Keratinocyte (primary cell): ENCODE results near the gene TRAPPC8. TPM values are rescaled to one million over a fixed set of nuclear protein-coding genes. Genes with fewer than 3 reads are reported as not detected.

Experiments
- DNase-seq: peaks from one replicate; pipeline ENCODE4 v3.0.0-alpha.2; 2011; ENCODE audit warnings: low read depth, missing footprints, low spot score
- FAIRE-seq: peaks from 2 replicates; lab custom pipeline; 2011; peaks lifted over from hg19 to GRCh38; lab: Jason Lieb, UNC
- H2AFZ ChIP-seq: 2 replicates; pipeline ENCODE4 v1.6.0; 2012; ENCODE audit warnings: low read length, control low read depth, inconsistent platforms; ENCODE audit not compliant: control insufficient read depth
- H3K27ac ChIP-seq: 2 replicates; pipeline ENCODE4 v1.5.1; 2011; ENCODE audit warnings: low read length; ENCODE audit not compliant: control insufficient read depth, insufficient read depth
- H3K27me3 ChIP-seq: 3 replicates; pipeline ENCODE4 v1.6.0; 2011; ENCODE audit warnings: low read length; ENCODE audit not compliant: control insufficient read depth, insufficient read depth; ENCODE audit errors: extremely low read depth
- H3K36me3 ChIP-seq, 2 experiments: 2 replicates in 1 of 2; 3 replicates in 1 of 2; pipeline ENCODE4 v1.5.1; 2011; ENCODE audit warnings: low read length in 2 of 2, mild to moderate bottlenecking in 1 of 2; ENCODE audit not compliant: control insufficient read depth in 2 of 2, insufficient read depth in 2 of 2; ENCODE audit errors: extremely low read depth in 1 of 2
- H3K4me1 ChIP-seq: 3 replicates; pipeline ENCODE4 v1.5.1; 2011; ENCODE audit warnings: low read length; ENCODE audit not compliant: control insufficient read depth, insufficient read depth; ENCODE audit errors: extremely low read depth
- H3K4me2 ChIP-seq: 3 replicates; pipeline ENCODE4 v1.6.0; 2011; ENCODE audit warnings: low read depth, low read length; ENCODE audit not compliant: control insufficient read depth, insufficient read depth; ENCODE audit errors: extremely low read depth
- H3K4me3 ChIP-seq, 3 experiments: fragments of 200-600 bp in 1 of 3; sonication (generic) in 1 of 3; 2 replicates in 2 of 3; 3 replicates in 1 of 3; pipeline ENCODE4 v1.5.1; 2011 to 2016; ENCODE audit warnings: low read length in 3 of 3, mild to moderate bottlenecking in 3 of 3, control low read depth in 2 of 3, inconsistent platforms in 1 of 3, low read depth in 1 of 3, mixed read lengths in 1 of 3, mixed run types in 1 of 3, moderate library complexity in 1 of 3; ENCODE audit not compliant: control insufficient read depth in 2 of 3, insufficient read depth in 2 of 3; ENCODE audit errors: extremely low read depth in 1 of 3
- H3K79me2 ChIP-seq: 2 replicates; pipeline ENCODE4 v1.6.0; 2012; ENCODE audit warnings: low read length; ENCODE audit not compliant: control insufficient read depth, insufficient read depth
- H3K9ac ChIP-seq: 3 replicates; pipeline ENCODE4 v1.6.0; 2011; ENCODE audit warnings: low read length; ENCODE audit not compliant: control insufficient read depth, insufficient read depth; ENCODE audit errors: extremely low read depth
- H3K9me1 ChIP-seq: 3 replicates; pipeline ENCODE4 v1.6.0; 2011; ENCODE audit warnings: low read length; ENCODE audit not compliant: control insufficient read depth, insufficient read depth; ENCODE audit errors: extremely low read depth
- H3K9me3 ChIP-seq: 2 replicates; pipeline ENCODE4 v1.5.1; 2012; ENCODE audit warnings: low read depth, low read length; ENCODE audit not compliant: control insufficient read depth
- H4K20me1 ChIP-seq: 3 replicates; pipeline ENCODE4 v1.6.0; 2011; ENCODE audit warnings: low read length; ENCODE audit not compliant: control insufficient read depth, insufficient read depth; ENCODE audit errors: extremely low read depth
- EZH2 ChIP-seq: IDR thresholded peaks from one replicate; pipeline ENCODE4 v1.6.1; 2012; ENCODE audit warnings: inconsistent platforms, mild to moderate bottlenecking, low read length, moderate library complexity
- dilution Hi-C: fragments of 300-500 bp; cut with MboI; formaldehyde crosslinking; loops from one replicate; pipeline ENCODE4 v1.7.0; 2020; ENCODE audit warnings: low sequenced_read_pairs; ENCODE audit not compliant: extremely low pct_ligation_motif_present
- polyA plus RNA-seq, 5 experiments: library from polyadenylated mRNA; depleted of rRNA in 3 of 5; stranded (reverse) in 3 of 5; stranded (forward) in 1 of 5; unstranded in 1 of 5; fragments of >200 nt; gene quantifications; 1 replicate in 1 of 5; 2 replicates in 3 of 5; 3 replicates in 1 of 5; pipeline versions ENCODE4 v1.2.1 to v1.2.3, GENCODE V29; 2011 to 2012; ENCODE audit warnings: missing spikeins in 2 of 5, low read depth in 1 of 5, low replicate concordance in 1 of 5
- TF ChIP-seq, protein P1 (sequence below), 3 experiments: IDR thresholded peaks in 1 of 3; conservative IDR thresholded peaks in 1 of 3; optimal IDR thresholded peaks in 1 of 3; 2 replicates in 2 of 3; 3 replicates in 1 of 3; pipeline versions ENCODE3 to v1.5.1; 2011; ENCODE audit warnings: low read length in 3 of 3, mild to moderate bottlenecking in 3 of 3, moderate library complexity in 2 of 3, control low read depth in 1 of 3, inconsistent platforms in 1 of 3; ENCODE audit not compliant: insufficient read depth in 2 of 3; ENCODE audit errors: extremely low read depth in 1 of 3

The TRAPPC8 gene
- polyA plus RNA-seq, 1 donor (not counting 4 experiments of a cell fraction or from before 2014, with no cell fraction given), result 64.8 TPM

GRCh38 chr18:31976242-31976641, 33.3 kb upstream of the TRAPPC8 start:
- Histone ChIP-seq H3K4me1 (no peaks in the 10 kb centered on the region), H3K4me2 (no peak overlapping the region), H3K9ac (no peak overlapping the region), H3K9me1 (no peaks in the 10 kb centered on the region), H3K27me3 (no peaks in the 10 kb centered on the region), H3K4me3 (no peak overlapping the region), H3K36me3 (no peaks in the 10 kb centered on the region), H4K20me1 (no peaks in the 10 kb centered on the region), H3K9me3 (peaks cover 9% of the 10 kb centered on the region), H3K27ac (no peak overlapping the region), H2AFZ (no peak overlapping the region), H3K79me2 (no peaks in the 10 kb centered on the region)
- DNase-seq, result no peak
- dilution Hi-C loops, result no loop called here
- TF ChIP-seq, protein P1, sequence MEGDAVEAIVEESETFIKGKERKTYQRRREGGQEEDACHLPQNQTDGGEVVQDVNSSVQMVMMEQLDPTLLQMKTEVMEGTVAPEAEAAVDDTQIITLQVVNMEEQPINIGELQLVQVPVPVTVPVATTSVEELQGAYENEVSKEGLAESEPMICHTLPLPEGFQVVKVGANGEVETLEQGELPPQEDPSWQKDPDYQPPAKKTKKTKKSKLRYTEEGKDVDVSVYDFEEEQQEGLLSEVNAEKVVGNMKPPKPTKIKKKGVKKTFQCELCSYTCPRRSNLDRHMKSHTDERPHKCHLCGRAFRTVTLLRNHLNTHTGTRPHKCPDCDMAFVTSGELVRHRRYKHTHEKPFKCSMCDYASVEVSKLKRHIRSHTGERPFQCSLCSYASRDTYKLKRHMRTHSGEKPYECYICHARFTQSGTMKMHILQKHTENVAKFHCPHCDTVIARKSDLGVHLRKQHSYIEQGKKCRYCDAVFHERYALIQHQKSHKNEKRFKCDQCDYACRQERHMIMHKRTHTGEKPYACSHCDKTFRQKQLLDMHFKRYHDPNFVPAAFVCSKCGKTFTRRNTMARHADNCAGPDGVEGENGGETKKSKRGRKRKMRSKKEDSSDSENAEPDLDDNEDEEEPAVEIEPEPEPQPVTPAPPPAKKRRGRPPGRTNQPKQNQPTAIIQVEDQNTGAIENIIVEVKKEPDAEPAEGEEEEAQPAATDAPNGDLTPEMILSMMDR (optimal IDR thresholded peaks at IDR 0.05 in 1 of 3, IDR thresholded peaks at IDR 0.05 in 1 of 3, conservative IDR thresholded peaks at IDR 0.05 in 1 of 3; ENCODE audit: extremely low read depth in 1 of 3, insufficient read depth in 2 of 3, low read length in 3 of 3), result no peak
- no peak for FAIRE-seq

GRCh38 chr18:31973929-31974546, 31.1 kb upstream of the TRAPPC8 start:
- dilution Hi-C loops, result no loop called here
- Histone ChIP-seq H3K27ac (no peak overlapping the region), H3K9ac (no peak overlapping the region), H3K4me3 (no peak overlapping the region), H3K9me3 (peaks cover 9% of the 10 kb centered on the region), H3K4me1 (no peaks in the 10 kb centered on the region), H3K27me3 (no peaks in the 10 kb centered on the region), H2AFZ (no peak overlapping the region), H3K36me3 (no peaks in the 10 kb centered on the region), H4K20me1 (no peaks in the 10 kb centered on the region), H3K79me2 (no peaks in the 10 kb centered on the region), H3K9me1 (no peaks in the 10 kb centered on the region), H3K4me2 (no peak overlapping the region)
- no peak for TF ChIP-seq EZH2
- TF ChIP-seq, protein P1 (optimal IDR thresholded peaks at IDR 0.05 in 1 of 3, IDR thresholded peaks at IDR 0.05 in 1 of 3, conservative IDR thresholded peaks at IDR 0.05 in 1 of 3; ENCODE audit: extremely low read depth in 1 of 3, insufficient read depth in 2 of 3, low read length in 3 of 3), result no peak
- FAIRE-seq, result no peak
- DNase-seq, result no peak
